ENCODE measurements around the gene CACNA1I. TPM values are rescaled to one million over a fixed set of nuclear protein-coding genes. Genes with fewer than 3 reads are reported as not detected.

CACNA1I gene
- polyA plus RNA-seq, 1 of the 3 experiments (the other 2 are of a cell fraction), result not detected

GRCh38 chr22:39661501-39661841, 90.9 kb downstream of the CACNA1I start:
- no peaks in the 10 kb centered on the region for H3K9me2 ChIP-seq
- H3K27me3 ChIP-seq (ENCODE audit: insufficient read depth), result no peaks in the 10 kb centered on the region
- no peaks in the 10 kb centered on the region for H3K79me2 ChIP-seq (ENCODE audit: insufficient read depth)
- ChIA-PET POLR2A (no interaction called here), CTCF (interaction anchor here (0.9 kb wide), 1 partner anchor 18 kb away, joined by 4 read pairs; no protein-coding TSS in a partner anchor)
- no peaks in the 10 kb centered on the region for H3K4me1 ChIP-seq (ENCODE audit: control insufficient read depth in 1 of 2, insufficient read depth in 2 of 2, low read depth in 1 of 2, low read length in 1 of 2)
- no peak overlapping the region for H2AFZ ChIP-seq (ENCODE audit: low read depth)
- no peaks in the 10 kb centered on the region for H3K36me3 ChIP-seq (replicated peaks in 1 of 2; ENCODE audit: control insufficient read depth in 1 of 2, insufficient read depth in 2 of 2, low read length in 1 of 2)
- no peak overlapping the region for H3K4me2 ChIP-seq
- TF ChIP-seq TAF1 (IDR thresholded peaks at IDR 0.05; ENCODE audit: borderline replicate concordance, low read depth, low read length) (no peak), CHD2 (IDR thresholded peaks at IDR 0.05; ENCODE audit: low read length, partially characterized antibody) (no peak), TCF12 (IDR thresholded peaks at IDR 0.05) (no peak), YY1 (IDR thresholded peaks at IDR 0.05; ENCODE audit: low read depth) (no peak), JUND (IDR thresholded peaks at IDR 0.05) (no peak), FOXM1 (IDR thresholded peaks at IDR 0.05; ENCODE audit: low read depth) (no peak), SIN3A (IDR thresholded peaks at IDR 0.05; ENCODE audit: borderline replicate concordance, low read depth, low read length) (no peak), ELF1 (IDR thresholded peaks at IDR 0.05) (no peak), RXRA (IDR thresholded peaks at IDR 0.05; ENCODE audit: borderline replicate concordance, low read depth) (no peak), GABPA (IDR thresholded peaks at IDR 0.05; ENCODE audit: low read depth) (no peak), RFX5 (IDR thresholded peaks at IDR 0.05; ENCODE audit: low read length) (no peak), FOXJ3 (CRISPR knock-in tag; IDR thresholded peaks at IDR 0.05) (no peak), TEAD4 (IDR thresholded peaks at IDR 0.05; ENCODE audit: borderline replicate concordance, insufficient read depth) (no peak), USF1 (IDR thresholded peaks at IDR 0.05; ENCODE audit: borderline replicate concordance, low read depth) (no peak), FOSL2 (IDR thresholded peaks at IDR 0.05; ENCODE audit: borderline replicate concordance, low read depth) (no peak), EP300 (IDR thresholded peaks at IDR 0.05; ENCODE audit: borderline replicate concordance in 1 of 2, low read depth in 1 of 2, low read length in 1 of 2) (no peak), NRF1 (IDR thresholded peaks at IDR 0.05; ENCODE audit: low read depth, low read length) (no peak)
- TF ChIP-seq, protein P1, sequence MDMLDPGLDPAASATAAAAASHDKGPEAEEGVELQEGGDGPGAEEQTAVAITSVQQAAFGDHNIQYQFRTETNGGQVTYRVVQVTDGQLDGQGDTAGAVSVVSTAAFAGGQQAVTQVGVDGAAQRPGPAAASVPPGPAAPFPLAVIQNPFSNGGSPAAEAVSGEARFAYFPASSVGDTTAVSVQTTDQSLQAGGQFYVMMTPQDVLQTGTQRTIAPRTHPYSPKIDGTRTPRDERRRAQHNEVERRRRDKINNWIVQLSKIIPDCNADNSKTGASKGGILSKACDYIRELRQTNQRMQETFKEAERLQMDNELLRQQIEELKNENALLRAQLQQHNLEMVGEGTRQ (IDR thresholded peaks at IDR 0.05; ENCODE audit: borderline replicate concordance, low read depth, low read length), result no peak
- TF ChIP-seq, protein P2, sequence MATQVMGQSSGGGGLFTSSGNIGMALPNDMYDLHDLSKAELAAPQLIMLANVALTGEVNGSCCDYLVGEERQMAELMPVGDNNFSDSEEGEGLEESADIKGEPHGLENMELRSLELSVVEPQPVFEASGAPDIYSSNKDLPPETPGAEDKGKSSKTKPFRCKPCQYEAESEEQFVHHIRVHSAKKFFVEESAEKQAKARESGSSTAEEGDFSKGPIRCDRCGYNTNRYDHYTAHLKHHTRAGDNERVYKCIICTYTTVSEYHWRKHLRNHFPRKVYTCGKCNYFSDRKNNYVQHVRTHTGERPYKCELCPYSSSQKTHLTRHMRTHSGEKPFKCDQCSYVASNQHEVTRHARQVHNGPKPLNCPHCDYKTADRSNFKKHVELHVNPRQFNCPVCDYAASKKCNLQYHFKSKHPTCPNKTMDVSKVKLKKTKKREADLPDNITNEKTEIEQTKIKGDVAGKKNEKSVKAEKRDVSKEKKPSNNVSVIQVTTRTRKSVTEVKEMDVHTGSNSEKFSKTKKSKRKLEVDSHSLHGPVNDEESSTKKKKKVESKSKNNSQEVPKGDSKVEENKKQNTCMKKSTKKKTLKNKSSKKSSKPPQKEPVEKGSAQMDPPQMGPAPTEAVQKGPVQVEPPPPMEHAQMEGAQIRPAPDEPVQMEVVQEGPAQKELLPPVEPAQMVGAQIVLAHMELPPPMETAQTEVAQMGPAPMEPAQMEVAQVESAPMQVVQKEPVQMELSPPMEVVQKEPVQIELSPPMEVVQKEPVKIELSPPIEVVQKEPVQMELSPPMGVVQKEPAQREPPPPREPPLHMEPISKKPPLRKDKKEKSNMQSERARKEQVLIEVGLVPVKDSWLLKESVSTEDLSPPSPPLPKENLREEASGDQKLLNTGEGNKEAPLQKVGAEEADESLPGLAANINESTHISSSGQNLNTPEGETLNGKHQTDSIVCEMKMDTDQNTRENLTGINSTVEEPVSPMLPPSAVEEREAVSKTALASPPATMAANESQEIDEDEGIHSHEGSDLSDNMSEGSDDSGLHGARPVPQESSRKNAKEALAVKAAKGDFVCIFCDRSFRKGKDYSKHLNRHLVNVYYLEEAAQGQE (IDR thresholded peaks at IDR 0.05; ENCODE audit: low read depth, low read length), result no peak
- no peaks in the 10 kb centered on the region for H3F3A ChIP-seq (replicated peaks; ENCODE audit: insufficient read depth)
- H3K4me3 ChIP-seq (ENCODE audit: low read depth in 2 of 2, low read length in 1 of 2), result no peak overlapping the region
- no peak overlapping the region for H3K27ac ChIP-seq (ENCODE audit: low read depth in 2 of 2, low read length in 1 of 2)
- H3K9ac ChIP-seq, result no peak overlapping the region
- no peaks in the 10 kb centered on the region for H3K9me3 ChIP-seq
- WGBS (ENCODE audit: low lambda C conversion rate), result no CpG with 5 or more reads among the region's 1 CpG
- no peaks in the 10 kb centered on the region for H4K20me1 ChIP-seq (ENCODE audit: insufficient read depth)
- DNase-seq, result no peak

Data from SK-N-SH (cell line).